ENCODE results near the gene BCL2L15. TPM values are rescaled to one million over a fixed set of nuclear protein-coding genes. Genes with fewer than 3 reads are reported as not detected.

BCL2L15 gene
- total and polyA plus RNA-seq, 2 of the 8 experiments (the other 6 are each of a cell fraction or from before 2014, with no cell fraction given), result 0.32 to 0.36 TPM

GRCh38 chr1:113904293-113904673 lies 16.9 kb upstream of the BCL2L15 start (continued):
- TF ChIP-seq POU5F1 (IDR thresholded peaks at IDR 0.05; ENCODE audit: low read depth, low read length) (no peak), NANOG (IDR thresholded peaks at IDR 0.05; ENCODE audit: insufficient read depth, low read depth, low read length, poor library complexity, severe bottlenecking) (no peak), RFX5 (IDR thresholded peaks at IDR 0.05; ENCODE audit: borderline replicate concordance, low read depth, low read length) (no peak), RXRA (IDR thresholded peaks at IDR 0.05; ENCODE audit: insufficient read depth, low read depth, low read length) (no peak), YY1 (IDR thresholded peaks at IDR 0.05; ENCODE audit: low read depth, low read length) (no peak), CTBP2 (IDR thresholded peaks at IDR 0.05; ENCODE audit: borderline replicate concordance, insufficient read depth, insufficient read length, low read length) (no peak), EZH2 (IDR thresholded peaks at IDR 0.05; ENCODE audit: low read depth, low read length, severe bottlenecking) (no peak), ZNF274 (IDR thresholded peaks at IDR 0.05; ENCODE audit: borderline replicate concordance, extremely low read depth, low read length) (no peak), SP1 (IDR thresholded peaks at IDR 0.05; ENCODE audit: low read depth, low read length) (no peak), GTF2F1 (IDR thresholded peaks at IDR 0.05; ENCODE audit: borderline replicate concordance, low read depth, low read length) (no peak), SP4 (IDR thresholded peaks at IDR 0.05; ENCODE audit: low read length) (no peak), SIRT6 (IDR thresholded peaks at IDR 0.05; ENCODE audit: low read length) (no peak), CBX5 (IDR thresholded peaks at IDR 0.05; ENCODE audit: low read depth, low read length) (no peak), TBP (IDR thresholded peaks at IDR 0.05; ENCODE audit: low read depth, low read length) (no peak), HDAC2 (IDR thresholded peaks at IDR 0.05; ENCODE audit: borderline replicate concordance in 1 of 2, low read depth in 2 of 2, low read length in 2 of 2) (0 out of 4 replicates have a peak, but pooled peaks of 1 of the 2 experiments have one; percentile 10), E2F6 (IDR thresholded peaks at IDR 0.05) (no peak), MAX (IDR thresholded peaks at IDR 0.05) (peak; percentile 52; the same call in 1 of the 2 replicates), RAD21 (IDR thresholded peaks at IDR 0.05 in 1 of 2, conservative IDR thresholded peaks at IDR 0.05 in 1 of 2; ENCODE audit: low read depth in 2 of 2, low read length in 2 of 2) (no peak), SAP30 (IDR thresholded peaks at IDR 0.05; ENCODE audit: insufficient read depth, insufficient replicate concordance, low read length) (peak; percentile 76), CBX8 (IDR thresholded peaks at IDR 0.05; ENCODE audit: borderline replicate concordance, low read depth, low read length) (no peak), RBBP5 (IDR thresholded peaks at IDR 0.05; ENCODE audit: borderline replicate concordance, low read depth, low read length) (no peak), SP2 (IDR thresholded peaks at IDR 0.05; ENCODE audit: low read length) (no peak), SRF (IDR thresholded peaks at IDR 0.05; ENCODE audit: low read depth, low read length) (no peak)
- TF ChIP-seq, protein P1, sequence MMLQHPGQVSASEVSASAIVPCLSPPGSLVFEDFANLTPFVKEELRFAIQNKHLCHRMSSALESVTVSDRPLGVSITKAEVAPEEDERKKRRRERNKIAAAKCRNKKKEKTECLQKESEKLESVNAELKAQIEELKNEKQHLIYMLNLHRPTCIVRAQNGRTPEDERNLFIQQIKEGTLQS (IDR thresholded peaks at IDR 0.05; ENCODE audit: insufficient read depth, low read depth, low read length), result no peak
